Caco-2 (cell line): Measurements from ENCODE around the gene HINFP. TPM values are rescaled to one million over a fixed set of nuclear protein-coding genes. Genes with fewer than 3 reads are reported as not detected.
A peak's percentile ranks its signal among the peaks of the same experiment; 100 is the strongest.
"Not testable (repeated sequence)": the region's sequence is repeated elsewhere in the genome, so short reads cannot be mapped to it uniquely, and the experiment has no call there.

Experiments used
- BruUV-seq: library from RNA; stranded (reverse); fragments of 400-500 nt; replicated peaks from 2 replicates; lab custom pipeline; 2021; lab: Mats Ljungman, UMichigan
- CTCF ChIA-PET: fragments of 300-600 bp; sonication (Branson Sonifier 250); formaldehyde crosslinking; loops from one replicate; lab custom pipeline; 2022; ENCODE audit warnings: antibody characterized with exemption; lab: Charles Lee
- POLR2A ChIA-PET: fragments of 300-600 bp; sonication (Branson Sonifier 250); formaldehyde crosslinking; loops from one replicate; lab custom pipeline; 2022; ENCODE audit warnings: antibody characterized with exemption; lab: Charles Lee
- DNase-seq, 2 experiments: peaks; one replicate each; pipeline versions ENCODE4 v3.0.0 to v3.0.0-alpha.2; 2020 to 2022
- H3K27me3 ChIP-seq: replicated peaks from 2 replicates; pipeline ENCODE4 v1.6.0; 2011; ENCODE audit warnings: low read length; ENCODE audit not compliant: control insufficient read depth, insufficient read depth
- H3K36me3 ChIP-seq: 2 replicates; pipeline ENCODE4 v1.5.1; 2011; ENCODE audit warnings: low read length; ENCODE audit not compliant: control insufficient read depth, insufficient read depth
- H3K4me1 ChIP-seq: fragments of 250-450 bp; sonication (Bioruptor Pico); 2 replicates; pipeline ENCODE4 v1.5.1; 2020; ENCODE audit warnings: mild to moderate bottlenecking
- H3K4me3 ChIP-seq: 2 replicates; pipeline ENCODE4 v1.5.1; 2011; ENCODE audit warnings: low read depth, mild to moderate bottlenecking, control low read depth, low read length
- H3K9me3 ChIP-seq: fragments of 250-450 bp; sonication (Bioruptor Pico); 2 replicates; pipeline ENCODE4 v1.5.1; 2020; ENCODE audit warnings: mild to moderate bottlenecking, moderate library complexity
- H3K27ac Mint-ChIP-seq: one replicate; pipeline ENCODE4 v1.8.0; 2022; ENCODE audit warnings: mixed read lengths; ENCODE audit not compliant: unreplicated experiment
- H3K27me3 Mint-ChIP-seq: one replicate; pipeline ENCODE4 v1.8.0; 2022; ENCODE audit warnings: mixed read lengths; ENCODE audit not compliant: insufficient read depth, unreplicated experiment
- H3K36me3 Mint-ChIP-seq: one replicate; pipeline ENCODE4 v1.8.0; 2022; ENCODE audit warnings: mild to moderate bottlenecking, mixed read lengths; ENCODE audit not compliant: insufficient read depth, unreplicated experiment
- H3K4me1 Mint-ChIP-seq: one replicate; pipeline ENCODE4 v1.8.0; 2022; ENCODE audit warnings: low read depth, mixed read lengths; ENCODE audit not compliant: unreplicated experiment
- H3K4me3 Mint-ChIP-seq: one replicate; pipeline ENCODE4 v1.8.0; 2022; ENCODE audit warnings: mild to moderate bottlenecking, moderate library complexity, mixed read lengths; ENCODE audit not compliant: unreplicated experiment
- H3K9me3 Mint-ChIP-seq: one replicate; pipeline ENCODE4 v1.8.0; 2022; ENCODE audit warnings: mixed read lengths; ENCODE audit not compliant: unreplicated experiment
- intact Hi-C: fragments of 100-400 bp; cut with micrococcal nuclease; formaldehyde crosslinking; loops from one replicate; pipeline ENCODE4 v1.10.0; 2022; ENCODE audit not compliant: unreplicated experiment
- total RNA-seq: library from RNA; stranded (reverse); gene quantifications from 2 replicates; pipeline ENCODE4 v1.2.3, GENCODE V29; 2022
- TF ChIP-seq, protein P1 (sequence below), 2 experiments: fragments of 200-600 bp in 1 of 2; IDR thresholded peaks; 1 replicate in 1 of 2; 2 replicates in 1 of 2; pipeline versions ENCODE4 v1.5.1 to v1.8.0; 2011 to 2022; ENCODE audit warnings: antibody characterized with exemption in 1 of 2, control low read depth in 1 of 2, inconsistent platforms in 1 of 2, low read depth in 1 of 2, low read length in 1 of 2, mild to moderate bottlenecking in 1 of 2, moderate library complexity in 1 of 2; ENCODE audit not compliant: insufficient read depth in 1 of 2, severe bottlenecking in 1 of 2, unreplicated experiment in 1 of 2

Gene HINFP
- total RNA-seq, 1 experiment from 2014 or later = 61.6 TPM

DNA sequence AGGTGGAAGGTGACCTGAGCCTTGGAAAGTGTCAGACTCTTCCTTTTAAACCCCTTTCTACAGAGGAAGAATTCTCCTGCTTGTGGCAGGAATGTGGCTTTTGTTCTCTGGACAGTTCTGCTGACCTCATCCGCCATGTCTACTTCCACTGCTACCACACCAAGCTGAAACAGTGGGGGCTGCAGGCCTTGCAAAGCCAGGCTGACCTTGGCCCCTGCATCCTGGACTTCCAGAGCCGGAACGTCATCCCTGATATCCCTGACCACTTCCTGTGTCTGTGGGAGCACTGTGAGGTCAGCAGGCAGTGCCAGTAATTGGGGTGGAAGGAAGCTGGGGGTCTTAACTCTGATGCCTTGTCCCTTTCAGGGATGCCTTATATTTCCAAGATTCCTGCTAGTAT is 9.3 kb downstream of the HINFP start:
- Histone ChIP-seq H3K36me3 (peaks cover 14% of the 10 kb centered on the region), H3K4me1 (peaks cover 3% of the 10 kb centered on the region), H3K9me3 (no peaks in the 10 kb centered on the region), H3K4me3 (no peak overlapping the region), H3K27me3 (no peaks in the 10 kb centered on the region)
- no peak overlapping the region for H3K27ac Mint-ChIP-seq
- no peak for DNase-seq
- TF ChIP-seq, protein P1, sequence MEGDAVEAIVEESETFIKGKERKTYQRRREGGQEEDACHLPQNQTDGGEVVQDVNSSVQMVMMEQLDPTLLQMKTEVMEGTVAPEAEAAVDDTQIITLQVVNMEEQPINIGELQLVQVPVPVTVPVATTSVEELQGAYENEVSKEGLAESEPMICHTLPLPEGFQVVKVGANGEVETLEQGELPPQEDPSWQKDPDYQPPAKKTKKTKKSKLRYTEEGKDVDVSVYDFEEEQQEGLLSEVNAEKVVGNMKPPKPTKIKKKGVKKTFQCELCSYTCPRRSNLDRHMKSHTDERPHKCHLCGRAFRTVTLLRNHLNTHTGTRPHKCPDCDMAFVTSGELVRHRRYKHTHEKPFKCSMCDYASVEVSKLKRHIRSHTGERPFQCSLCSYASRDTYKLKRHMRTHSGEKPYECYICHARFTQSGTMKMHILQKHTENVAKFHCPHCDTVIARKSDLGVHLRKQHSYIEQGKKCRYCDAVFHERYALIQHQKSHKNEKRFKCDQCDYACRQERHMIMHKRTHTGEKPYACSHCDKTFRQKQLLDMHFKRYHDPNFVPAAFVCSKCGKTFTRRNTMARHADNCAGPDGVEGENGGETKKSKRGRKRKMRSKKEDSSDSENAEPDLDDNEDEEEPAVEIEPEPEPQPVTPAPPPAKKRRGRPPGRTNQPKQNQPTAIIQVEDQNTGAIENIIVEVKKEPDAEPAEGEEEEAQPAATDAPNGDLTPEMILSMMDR (IDR thresholded peaks at IDR 0.05; ENCODE audit: insufficient read depth in 1 of 2, low read depth in 1 of 2, low read length in 1 of 2, severe bottlenecking in 1 of 2, unreplicated experiment in 1 of 2) = no peak
- H3K9me3 Mint-ChIP-seq = no peaks in the 10 kb centered on the region
- H3K36me3 Mint-ChIP-seq = peaks cover 60% of the 10 kb centered on the region
- peaks cover 7% of the 10 kb centered on the region for H3K4me1 Mint-ChIP-seq
- POLR2A ChIA-PET = no interaction called here
- H3K27me3 Mint-ChIP-seq = no peaks in the 10 kb centered on the region
- no TSS peak for BruUV-seq
- no peak overlapping the region for H3K4me3 Mint-ChIP-seq
- CTCF ChIA-PET = no interaction called here
- intact Hi-C loops = no loop called here

- H3K27me3 Mint-ChIP-seq = no peaks in the 10 kb centered on the region
- Histone ChIP-seq H3K36me3 (peaks cover 11% of the 10 kb centered on the region), H3K4me3 (no peak overlapping the region), H3K9me3 (no peaks in the 10 kb centered on the region), H3K27me3 (no peaks in the 10 kb centered on the region), H3K4me1 (no peaks in the 10 kb centered on the region)
- TF ChIP-seq, protein P1 (IDR thresholded peaks at IDR 0.05; ENCODE audit: insufficient read depth in 1 of 2, low read depth in 1 of 2, low read length in 1 of 2, severe bottlenecking in 1 of 2, unreplicated experiment in 1 of 2) = peak; percentile 74
- H3K9me3 Mint-ChIP-seq = no peaks in the 10 kb centered on the region
- ChIA-PET CTCF (interaction anchor here (0.7 to 0.9 kb wide), 2 partner anchors 13 to 40 kb away, joined by 3 read pairs; partner anchors contain the start of gene HINFP), POLR2A (interaction anchor here (1.9 kb wide), 1 partner anchor 13 kb away, joined by 6 read pairs; the partner anchor contains the start of gene HINFP)
- H3K4me1 Mint-ChIP-seq = no peaks in the 10 kb centered on the region
- peak in 1 of 2 experiments; percentile 47 for DNase-seq
- intact Hi-C loops = no loop called here
- H3K27ac Mint-ChIP-seq = no peak overlapping the region
- H3K36me3 Mint-ChIP-seq = peaks cover 35% of the 10 kb centered on the region
- H3K4me3 Mint-ChIP-seq = no peak overlapping the region
- BruUV-seq = no TSS peak
Observed at GRCh38 chr11:119134389-119134978, 13.1 kb downstream of the HINFP start.

DNA sequence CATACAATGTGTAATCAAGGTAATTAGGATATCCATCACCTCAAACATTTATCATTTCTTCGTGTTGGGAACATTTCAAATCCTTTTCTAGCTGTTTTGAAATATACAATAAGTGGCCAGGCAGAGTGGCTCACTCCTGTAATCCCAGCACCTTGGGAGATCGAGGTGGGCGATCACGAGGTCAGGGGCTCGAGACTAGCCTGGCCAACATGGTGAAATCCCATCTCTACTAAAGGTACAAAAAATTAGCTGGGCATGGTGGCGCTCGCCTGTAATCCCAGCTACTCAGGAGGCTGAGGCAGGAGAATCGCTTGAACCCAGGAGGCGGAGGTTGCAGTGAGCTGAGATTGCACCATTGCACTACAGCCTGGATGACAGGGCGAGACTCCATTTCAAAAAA is 17.9 kb downstream of the HINFP start:
- H3K9me3 Mint-ChIP-seq, H3K27ac Mint-ChIP-seq, H3K4me3 ChIP-seq, DNase-seq, POLR2A ChIA-PET, intact Hi-C loops, H3K4me1 Mint-ChIP-seq, H3K36me3 ChIP-seq, H3K36me3 Mint-ChIP-seq, H3K27me3 ChIP-seq, H3K4me1 ChIP-seq, H3K9me3 ChIP-seq, BruUV-seq, H3K27me3 Mint-ChIP-seq, H3K4me3 Mint-ChIP-seq: not testable (repeated sequence)
- CTCF ChIA-PET = interaction anchor here (0.6 kb wide), 1 partner anchor 583 kb away, joined by 7 read pairs; no protein-coding TSS in a partner anchor
